Activated T-helper 17 cell treated with anti-CD3 and anti-CD28 coated beads, Interleukin-2, amount 50 U/mL, for 72 hours (primary cell): ENCODE measurements around the gene EDC3. TPM values are rescaled to one million over a fixed set of nuclear protein-coding genes. Genes with fewer than 3 reads are reported as not detected.
A peak's percentile ranks its signal among the peaks of the same experiment; 100 is the strongest.

Experiments
- ATAC-seq: fragments of 150-1000 bp; cut with Tn5 transposase; replicated peaks from 2 replicates; pipeline ENCODE4 v1.10.0; 2021; ENCODE audit warnings: mild to moderate bottlenecking, moderate library complexity
- H3K27ac Mint-ChIP-seq: one replicate; pipeline ENCODE4 v1.8.0; 2022; ENCODE audit warnings: mixed read lengths
- H3K27me3 Mint-ChIP-seq: one replicate; pipeline ENCODE4 v1.8.0; 2022; ENCODE audit warnings: mixed read lengths
- H3K36me3 Mint-ChIP-seq: one replicate; pipeline ENCODE4 v1.8.0; 2022; ENCODE audit warnings: low read depth, mild to moderate bottlenecking, mixed read lengths
- H3K4me1 Mint-ChIP-seq: one replicate; pipeline ENCODE4 v1.8.0; 2022; ENCODE audit warnings: mixed read lengths
- H3K4me3 Mint-ChIP-seq: one replicate; pipeline ENCODE4 v1.8.0; 2022; ENCODE audit warnings: mild to moderate bottlenecking, mixed read lengths
- H3K9me3 Mint-ChIP-seq: one replicate; pipeline ENCODE4 v1.8.0; 2022; ENCODE audit warnings: mixed read lengths
- total RNA-seq, 2 donors: library from RNA; stranded (reverse); gene quantifications; one replicate each; pipeline ENCODE4 v1.2.3, GENCODE V29; 2022

Gene EDC3
- total RNA-seq, 2 donors from 2014 or later, result 47.9 to 56.0 TPM

GRCh38 chr15:74585857-74586256 is 110.0 kb downstream of the EDC3 start:
- H3K4me1 Mint-ChIP-seq, result no peaks in the 10 kb centered on the region
- peak overlapping the region; percentile 46 for H3K27ac Mint-ChIP-seq
- no peaks in the 10 kb centered on the region for H3K9me3 Mint-ChIP-seq
- H3K36me3 Mint-ChIP-seq, result peaks cover 78% of the 10 kb centered on the region
- ATAC-seq, result no peak
- H3K27me3 Mint-ChIP-seq, result no peaks in the 10 kb centered on the region
- no peak overlapping the region for H3K4me3 Mint-ChIP-seq

DNA sequence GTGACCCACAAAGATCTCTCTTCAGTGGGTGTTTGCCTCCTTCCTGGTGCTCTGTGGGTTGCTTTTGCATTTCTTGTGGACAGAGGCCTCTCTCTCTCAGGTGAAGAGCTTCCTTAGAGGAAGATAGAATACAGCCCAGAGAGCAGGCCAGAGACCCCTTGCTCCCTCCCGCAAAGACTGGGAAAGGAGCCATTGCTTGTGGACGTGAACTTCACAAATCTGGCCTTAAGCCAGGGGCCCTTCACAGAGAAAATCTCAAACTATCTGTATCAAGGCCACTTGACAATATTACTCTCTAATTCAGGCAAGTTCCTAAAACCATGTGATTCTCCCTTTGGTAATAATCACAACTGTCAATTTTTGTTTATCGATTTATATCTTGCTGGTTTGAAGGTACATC is 110.6 kb downstream of the EDC3 start:
- H3K9me3 Mint-ChIP-seq, result no peaks in the 10 kb centered on the region
- no peaks in the 10 kb centered on the region for H3K27me3 Mint-ChIP-seq
- no peak overlapping the region for H3K4me3 Mint-ChIP-seq
- H3K27ac Mint-ChIP-seq, result peak overlapping the region; percentile 46
- H3K4me1 Mint-ChIP-seq, result no peaks in the 10 kb centered on the region
- peaks cover 74% of the 10 kb centered on the region for H3K36me3 Mint-ChIP-seq
- ATAC-seq, result no peak

DNA sequence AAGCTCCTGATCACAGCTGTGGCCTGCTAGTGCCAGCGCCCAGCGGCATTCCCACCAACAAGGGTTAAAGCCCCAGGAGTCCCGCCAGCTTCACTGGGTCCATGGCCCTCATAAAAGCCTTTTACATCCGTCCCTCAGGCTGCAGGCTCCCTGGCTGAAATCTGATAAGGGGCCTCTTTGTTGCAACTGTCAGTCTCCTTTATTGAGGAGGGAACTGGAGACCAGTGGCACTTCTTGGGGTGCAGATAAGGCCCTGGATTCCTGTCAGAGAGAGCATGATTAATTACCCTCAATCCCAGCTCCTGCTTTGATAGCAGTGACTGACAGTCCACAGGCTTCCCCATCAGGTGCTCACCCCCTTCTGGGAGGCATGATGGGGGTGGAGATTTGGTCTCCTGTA is 111.0 kb downstream of the EDC3 start:
- Mint-ChIP-seq H3K27me3 (no peaks in the 10 kb centered on the region), H3K27ac (peak overlapping the region; percentile 63), H3K36me3 (peaks cover 74% of the 10 kb centered on the region), H3K4me3 (no peak overlapping the region), H3K9me3 (no peaks in the 10 kb centered on the region), H3K4me1 (no peaks in the 10 kb centered on the region)
- ATAC-seq, result no peak

GRCh38 chr15:74584204-74584603 is 111.6 kb downstream of the EDC3 start:
- H3K27ac Mint-ChIP-seq, result peak overlapping the region; percentile 63
- no peaks in the 10 kb centered on the region for H3K9me3 Mint-ChIP-seq

More at GRCh38 chr15:74584204-74584603, 111.6 kb downstream of the EDC3 start:
- no peaks in the 10 kb centered on the region for H3K27me3 Mint-ChIP-seq
- H3K36me3 Mint-ChIP-seq, result peaks cover 74% of the 10 kb centered on the region
- no peak overlapping the region for H3K4me3 Mint-ChIP-seq
- no peaks in the 10 kb centered on the region for H3K4me1 Mint-ChIP-seq
- ATAC-seq, result no peak

Other genes with a start within 250 kb of the EDC3 start
- gene UBL7, start 234.9 kb downstream of the EDC3 start, total RNA-seq, result 10 to 100 TPM; 38.0 to 52.6 TPM
- 10 to 100 TPM; 40.3 to 43.9 TPM for gene ARID3B, start 154.8 kb downstream of the EDC3 start, total RNA-seq
- gene CLK3, start 80.2 kb downstream of the EDC3 start, total RNA-seq, result 100 to 1,000 TPM; 117 to 179 TPM
- 10 to 100 TPM in 1 of 2 donors, 1 to 10 TPM in 1; 3.3 to 11.4 TPM for gene CYP1A1, start 29.5 kb upstream of the EDC3 start, total RNA-seq
- gene CYP1A2, start 52.8 kb upstream of the EDC3 start, total RNA-seq, result not detected
- 100 to 1,000 TPM; 176 to 316 TPM for gene CSK, start 86.1 kb upstream of the EDC3 start, total RNA-seq
- gene LMAN1L, start 116.8 kb upstream of the EDC3 start, total RNA-seq, result 1 to 10 TPM in 1 of 2 donors, under 1 TPM in 1; 0.82 to 1.6 TPM
- gene CPLX3, start 130.6 kb upstream of the EDC3 start, total RNA-seq, result under 1 TPM; 0.15 to 0.19 TPM
- 10 to 100 TPM; 44.1 to 46.7 TPM for gene ULK3, start 147.1 kb upstream of the EDC3 start, total RNA-seq
- 100 to 1,000 TPM in 1 of 2 donors, 10 to 100 TPM in 1; 87.1 to 111 TPM for gene SCAMP2, start 177.3 kb upstream of the EDC3 start, total RNA-seq
- 10 to 100 TPM; 51.8 to 98.5 TPM for gene MPI, start 194.0 kb upstream of the EDC3 start, total RNA-seq
- gene FAM219B, start 210.8 kb upstream of the EDC3 start, total RNA-seq, result 10 to 100 TPM; 65.6 to 98.3 TPM
- 100 to 1,000 TPM; 242 to 337 TPM for gene COX5A, start 242.0 kb upstream of the EDC3 start, total RNA-seq